ENCODE data around the gene LMCD1. TPM values are rescaled to one million over a fixed set of nuclear protein-coding genes. Genes with fewer than 3 reads are reported as not detected.
A peak's percentile ranks its signal among the peaks of the same experiment; 100 is the strongest.

The LMCD1 gene
- total and polyA plus RNA-seq, 2 of the 8 experiments (the other 6 are each of a cell fraction or from before 2014, with no cell fraction given): 12.3 to 26.5 TPM

GRCh38 chr3:8493744-8494143 lies 7.9 kb upstream of the LMCD1 start:
- Histone ChIP-seq H3K4me2 (ENCODE audit: insufficient read depth in 1 of 2, low read depth in 2 of 2, low read length in 2 of 2) (peak overlapping the region in 1 of 2 experiments; percentile 40; a peak in 1 of 4 replicates), H3K4me1 (replicated peaks in 1 of 4; ENCODE audit: control insufficient read depth in 3 of 4, insufficient read depth in 4 of 4, low read length in 3 of 4) (peaks cover 0 to 16% (median 11%) of the 10 kb centered on the region in 4 experiments; a peak in 5 of 7 replicates), H2AFZ (ENCODE audit: low read length) (no peak overlapping the region), H2BK12ac (ENCODE audit: low read depth, low read length) (no peak overlapping the region), H3K9me3 (ENCODE audit: insufficient read depth in 2 of 2, low read depth in 1 of 2, low read length in 1 of 2) (no peaks in the 10 kb centered on the region), H3K27ac (ENCODE audit: low read depth, low read length) (no peak overlapping the region), H4K20me1 (replicated peaks in 1 of 2; ENCODE audit: control insufficient read depth in 1 of 2, insufficient read depth in 2 of 2, low read length in 2 of 2) (no peaks in the 10 kb centered on the region), H2BK120ac (replicated peaks; ENCODE audit: low read depth, low read length) (no peak overlapping the region), H2AK5ac (ENCODE audit: low read depth, low read length) (no peak overlapping the region), H3K18ac (ENCODE audit: extremely low read depth, low read length) (no peak overlapping the region), H3K79me2 (ENCODE audit: control insufficient read depth in 1 of 2, insufficient read depth in 2 of 2, low read length in 2 of 2) (no peaks in the 10 kb centered on the region), H2BK15ac (ENCODE audit: low read length) (no peak overlapping the region), H3K23me2 (ENCODE audit: low read depth, low read length) (no peaks in the 10 kb centered on the region), H3K9ac (replicated peaks in 1 of 4; ENCODE audit: extremely low read depth in 1 of 4, low read depth in 3 of 4, low read length in 3 of 4) (no peak overlapping the region), H3K4me3 (ENCODE audit: extremely low read depth in 1 of 4, insufficient read depth in 2 of 4, low read depth in 3 of 4, low read length in 4 of 4) (peak overlapping the region in 1 of 4 experiments; percentile 1; a peak in 1 of 8 replicates), H4K91ac (replicated peaks; ENCODE audit: insufficient read length, low read length) (no peak overlapping the region), H3K14ac (ENCODE audit: insufficient read length) (no peak overlapping the region), H3K56ac (replicated peaks; ENCODE audit: insufficient read length, low read depth, low read length) (no peak overlapping the region), H3K36me3 (ENCODE audit: control insufficient read depth in 2 of 4, insufficient read depth in 4 of 4, low read length in 3 of 4) (no peaks in the 10 kb centered on the region), H3K4ac (replicated peaks; ENCODE audit: insufficient read length, low read depth, low read length) (no peak overlapping the region), H3K79me1 (ENCODE audit: low read depth, low read length) (no peaks in the 10 kb centered on the region), H4K5ac (ENCODE audit: insufficient read length, low read depth, low read length) (no peak overlapping the region), H2BK20ac (ENCODE audit: low read length) (no peak overlapping the region), H4K8ac (ENCODE audit: extremely low read depth, insufficient read depth, low read length) (no peak overlapping the region), H3K27me3 (replicated peaks in 1 of 4; ENCODE audit: control insufficient read depth in 3 of 4, extremely low read depth in 1 of 4, insufficient read depth in 3 of 4, low read length in 3 of 4) (no peaks in the 10 kb centered on the region), H3K23ac (ENCODE audit: insufficient read length) (no peak overlapping the region), H2BK5ac (ENCODE audit: low read depth, low read length) (no peak overlapping the region)
- CTCF ChIA-PET (ENCODE audit: partially characterized antibody): no interaction called here
- FAIRE-seq: no peak
- no peak for DNase-seq (ENCODE audit: low read depth in 1 of 2, low spot score in 2 of 2)
- 95% methylated on average over 4 of the region's 4 CpGs; no CpG with 5 or more reads in 1 of the 2 experiments for WGBS, 2 experiments (ENCODE audit: extremely low coverage in 1 of 2, insufficient coverage in 1 of 2, insufficient read length in 1 of 2, insufficient replicate concordance in 2 of 2, low coverage in 1 of 2, low lambda C conversion rate in 2 of 2, missing lambda C conversion rate in 1 of 2)
- POLR2A ChIA-PET (ENCODE audit: partially characterized antibody): no interaction called here
- TF ChIP-seq MAFK (IDR thresholded peaks at IDR 0.05; ENCODE audit: low read depth, low read length) (no peak), CHD1 (IDR thresholded peaks at IDR 0.05; ENCODE audit: low read depth, low read length) (no peak), CTBP2 (IDR thresholded peaks at IDR 0.05; ENCODE audit: borderline replicate concordance, insufficient read depth, insufficient read length, low read length) (no peak), MAX (IDR thresholded peaks at IDR 0.05) (no peak), KDM4A (IDR thresholded peaks at IDR 0.05; ENCODE audit: low read depth, low read length, severe bottlenecking) (no peak), CBX5 (IDR thresholded peaks at IDR 0.05; ENCODE audit: low read depth, low read length) (no peak), SAP30 (IDR thresholded peaks at IDR 0.05; ENCODE audit: insufficient read depth, insufficient replicate concordance, low read length) (no peak), RNF2 (IDR thresholded peaks at IDR 0.05; ENCODE audit: borderline replicate concordance, low read depth, low read length, missing control alignments, poor library complexity, severe bottlenecking) (no peak), RFX5 (IDR thresholded peaks at IDR 0.05; ENCODE audit: borderline replicate concordance, low read depth, low read length) (no peak)

Data from H1 (cell line).